DND-41 (cell line): ENCODE data around the gene ATAD3A.
"Not testable (repeated sequence)": the region's sequence is repeated elsewhere in the genome, so short reads cannot be mapped to it uniquely, and the experiment has no call there.

Experiments
- ATAC-seq: fragments of 200-7000 bp; cut with Tn5 transposase; 3 replicates; pipeline ENCODE4 v1.9.1; 2021; ENCODE audit warnings: low read depth; ENCODE audit not compliant: insufficient read depth
- DNase-seq: peaks from one replicate; pipeline ENCODE4 v3.0.0-alpha.2; 2020
- H2AFZ ChIP-seq: 2 replicates; pipeline ENCODE4 v1.6.0; 2012; ENCODE audit warnings: low read depth, low read length
- H3K27ac ChIP-seq: 2 replicates; pipeline ENCODE4 v1.5.1; 2012; ENCODE audit warnings: low read length, inconsistent platforms
- H3K27me3 ChIP-seq: fragments of 200-600 bp; sonication (generic); 2 replicates; pipeline ENCODE4 v1.6.0; 2012; ENCODE audit warnings: low read length, mild to moderate bottlenecking, inconsistent platforms; ENCODE audit not compliant: insufficient read depth, poor library complexity
- H3K36me3 ChIP-seq: 2 replicates; pipeline ENCODE4 v1.5.1; 2012; ENCODE audit warnings: low read length, inconsistent platforms; ENCODE audit not compliant: insufficient read depth
- H3K4me1 ChIP-seq: 2 replicates; pipeline ENCODE4 v1.5.1; 2012; ENCODE audit warnings: mild to moderate bottlenecking, low read length; ENCODE audit not compliant: insufficient read depth
- H3K4me2 ChIP-seq: 2 replicates; pipeline ENCODE4 v1.6.0; 2012; ENCODE audit warnings: mild to moderate bottlenecking, moderate library complexity, low read length, inconsistent platforms; ENCODE audit not compliant: insufficient read depth
- H3K4me3 ChIP-seq, 2 experiments: fragments of 200-600 bp in 1 of 2; shearing (Covaris generic) in 1 of 2; 2 replicates each; pipeline ENCODE4 v1.5.1; 2012 to 2016; ENCODE audit warnings: inconsistent platforms in 2 of 2, low read length in 2 of 2, mild to moderate bottlenecking in 2 of 2, low read depth in 1 of 2, moderate library complexity in 1 of 2
- H3K79me2 ChIP-seq: 2 replicates; pipeline ENCODE4 v1.6.0; 2012; ENCODE audit warnings: low read length, inconsistent platforms; ENCODE audit not compliant: insufficient read depth
- H3K9ac ChIP-seq: 2 replicates; pipeline ENCODE4 v1.6.0; 2012; ENCODE audit warnings: low read depth, mild to moderate bottlenecking, inconsistent platforms, low read length, moderate library complexity
- H3K9me3 ChIP-seq: 2 replicates; pipeline ENCODE4 v1.5.1; 2012; ENCODE audit warnings: low read length, moderate library complexity, mild to moderate bottlenecking, inconsistent platforms; ENCODE audit not compliant: insufficient read depth, severe bottlenecking
- H4K20me1 ChIP-seq: 2 replicates; pipeline ENCODE4 v1.6.0; 2012; ENCODE audit warnings: low read length; ENCODE audit not compliant: insufficient read depth
- CTCF ChIP-seq: IDR thresholded peaks from 2 replicates; pipeline ENCODE4 v1.5.1; 2012; ENCODE audit warnings: borderline replicate concordance, low read length, moderate library complexity, mild to moderate bottlenecking; ENCODE audit not compliant: poor library complexity, severe bottlenecking; ENCODE audit errors: extremely low read depth
- EZH2 ChIP-seq: IDR thresholded peaks from 3 replicates; pipeline ENCODE4 v1.6.1; 2012; ENCODE audit warnings: borderline replicate concordance, low read depth, mild to moderate bottlenecking, moderate library complexity, low read length, inconsistent platforms; ENCODE audit not compliant: severe bottlenecking

Gene ATAD3A

GRCh38 chr1:1504777-1505365 lies 7.1 kb upstream of the ATAD3A start:
- not testable (repeated sequence) for H3K36me3 ChIP-seq, H4K20me1 ChIP-seq, H3K9me3 ChIP-seq, H3K79me2 ChIP-seq, H3K27me3 ChIP-seq
- Histone ChIP-seq H3K4me3 (peak overlapping the region in 1 of 2 experiments; percentile 45; a peak in 2 of 4 replicates), H3K9ac (peak overlapping the region; percentile 20; the same call in 1 of the 2 replicates), H2AFZ (peak overlapping the region; percentile 95), H3K4me1 (peaks cover 19% of the 10 kb centered on the region), H3K27ac (peak overlapping the region; percentile 59), H3K4me2 (peak overlapping the region; percentile 59)
- DNase-seq (peak; percentile 86), ATAC-seq (peak; percentile 78)
- TF ChIP-seq CTCF: peak; percentile 74

- ATAC-seq (peak; percentile 47), DNase-seq (peak; percentile 36)
- Histone ChIP-seq H3K4me1 (peaks cover 19% of the 10 kb centered on the region), H3K27ac (0 out of 2 replicates have a peak overlapping the region, but pooled peaks have one; percentile 59), H3K4me3 (peak overlapping the region in 1 of 2 experiments; percentile 45; a peak in 1 of 4 replicates), H3K4me2 (peak overlapping the region; percentile 59), H2AFZ (peak overlapping the region; percentile 95), H3K9ac (peak overlapping the region; percentile 20; the same call in 1 of the 2 replicates)
- not testable (repeated sequence) for H3K36me3 ChIP-seq, H4K20me1 ChIP-seq, H3K27me3 ChIP-seq, H3K9me3 ChIP-seq, H3K79me2 ChIP-seq
Observed at GRCh38 chr1:1505366-1505798, 6.6 kb upstream of the ATAD3A start.

- not testable (repeated sequence) for ATAC-seq, DNase-seq, H3K79me2 ChIP-seq, H3K9me3 ChIP-seq, H3K4me3 ChIP-seq, H3K36me3 ChIP-seq, H3K27ac ChIP-seq, H3K9ac ChIP-seq, H4K20me1 ChIP-seq, H3K27me3 ChIP-seq, H2AFZ ChIP-seq
- Histone ChIP-seq H3K4me2 (peak overlapping the region; percentile 59; the same call in 1 of the 2 replicates), H3K4me1 (peaks cover 23% of the 10 kb centered on the region)
Observed at GRCh38 chr1:1505801-1506200, 6.2 kb upstream of the ATAD3A start.

- ATAC-seq: no peak
- DNase-seq: no peak
Observed at GRCh38 chr1:1507305-1507704, 4.7 kb upstream of the ATAD3A start.

GRCh38 chr1:1508775-1509464 lies 3.0 kb upstream of the ATAD3A start:
- not testable (repeated sequence) for H3K9ac ChIP-seq, H4K20me1 ChIP-seq, H3K9me3 ChIP-seq, H3K27ac ChIP-seq, H3K36me3 ChIP-seq, DNase-seq, H3K27me3 ChIP-seq, H3K4me3 ChIP-seq, H2AFZ ChIP-seq, ATAC-seq, H3K4me2 ChIP-seq
- H3K4me1 ChIP-seq: peaks cover 34% of the 10 kb centered on the region
- peaks cover 17% of the 10 kb centered on the region for H3K79me2 ChIP-seq

More at GRCh38 chr1:1507305-1507704, 4.7 kb upstream of the ATAD3A start:
- Histone ChIP-seq H3K79me2 (peaks cover 5% of the 10 kb centered on the region), H3K4me1 (peaks cover 28% of the 10 kb centered on the region), H2AFZ (no peak overlapping the region), H3K36me3 (no peaks in the 10 kb centered on the region), H3K9me3 (no peaks in the 10 kb centered on the region), H3K27ac (no peak overlapping the region), H3K27me3 (no peaks in the 10 kb centered on the region), H3K4me2 (no peak overlapping the region), H3K9ac (no peak overlapping the region), H4K20me1 (no peaks in the 10 kb centered on the region), H3K4me3 (no peak overlapping the region)
- TF ChIP-seq CTCF: no peak
- TF ChIP-seq EZH2: no peak

GRCh38 chr1:1509465-1509850 lies 2.5 kb upstream of the ATAD3A start:
- not testable (repeated sequence) for H3K9me3 ChIP-seq, H3K4me3 ChIP-seq, H3K27ac ChIP-seq, H4K20me1 ChIP-seq, DNase-seq, H3K9ac ChIP-seq, H3K27me3 ChIP-seq, H3K4me2 ChIP-seq, ATAC-seq, H2AFZ ChIP-seq, H3K36me3 ChIP-seq
- H3K4me1 ChIP-seq: peaks cover 30% of the 10 kb centered on the region
- peaks cover 22% of the 10 kb centered on the region for H3K79me2 ChIP-seq
